Ishikawa (cell line): ENCODE results near the gene DCTN4.

Experiments
- CEBPB ChIP-seq: IDR thresholded peaks from 2 replicates; pipeline ENCODE4 v1.6.1; 2012
- CREB1 ChIP-seq: IDR thresholded peaks from 2 replicates; pipeline ENCODE4 v1.6.1; 2012; ENCODE audit warnings: low read depth
- EGR1 ChIP-seq: IDR thresholded peaks from 2 replicates; pipeline ENCODE4 v1.6.1; 2012
- EP300 ChIP-seq: IDR thresholded peaks from 2 replicates; pipeline ENCODE4 v1.6.1; 2012; ENCODE audit warnings: borderline replicate concordance
- FOXM1 ChIP-seq: IDR thresholded peaks from 2 replicates; pipeline ENCODE4 v1.6.1; 2012; ENCODE audit warnings: low read depth, borderline replicate concordance
- NFIC ChIP-seq: IDR thresholded peaks from 2 replicates; pipeline ENCODE4 v1.6.1; 2012
- RAD21 ChIP-seq: IDR thresholded peaks from 2 replicates; pipeline ENCODE4 v1.6.1; 2012; ENCODE audit warnings: low read depth
- TAF1 ChIP-seq: IDR thresholded peaks from 2 replicates; pipeline ENCODE4 v1.6.1; 2012; ENCODE audit warnings: low read depth, mild to moderate bottlenecking
- TCF12 ChIP-seq: IDR thresholded peaks from 2 replicates; pipeline ENCODE4 v1.6.1; 2012; ENCODE audit warnings: low read depth
- TEAD4 ChIP-seq: IDR thresholded peaks from 2 replicates; pipeline ENCODE4 v1.6.1; 2012
- YY1 ChIP-seq: IDR thresholded peaks from 2 replicates; pipeline ENCODE4 v1.6.1; 2012; ENCODE audit warnings: low read depth
- ZBTB7A ChIP-seq: IDR thresholded peaks from 2 replicates; pipeline ENCODE4 v1.6.1; 2012; ENCODE audit warnings: low read depth
- TF ChIP-seq, protein P1 (sequence below): IDR thresholded peaks from 2 replicates; pipeline ENCODE4 v1.6.1; 2012
- TF ChIP-seq, protein P2 (sequence below): IDR thresholded peaks from 2 replicates; pipeline ENCODE4 v1.6.1; 2012; ENCODE audit warnings: low read depth, mild to moderate bottlenecking
- TF ChIP-seq, protein P3 (sequence below): IDR thresholded peaks from 2 replicates; pipeline ENCODE4 v1.6.1; 2012

Gene DCTN4

GRCh38 chr5:150782850-150783249 is 24.0 kb upstream of the DCTN4 start:
- no peak for TF ChIP-seq TCF12
- TF ChIP-seq FOXM1 = no peak
- TF ChIP-seq, protein P1, sequence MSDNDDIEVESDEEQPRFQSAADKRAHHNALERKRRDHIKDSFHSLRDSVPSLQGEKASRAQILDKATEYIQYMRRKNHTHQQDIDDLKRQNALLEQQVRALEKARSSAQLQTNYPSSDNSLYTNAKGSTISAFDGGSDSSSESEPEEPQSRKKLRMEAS = no peak
- TF ChIP-seq EP300 = no peak

GRCh38 chr5:150781706-150782614 is 23.1 kb upstream of the DCTN4 start:
- no peak for TF ChIP-seq TCF12
- TF ChIP-seq NFIC = no peak
- no peak for TF ChIP-seq YY1
- no peak for TF ChIP-seq FOXM1

DNA sequence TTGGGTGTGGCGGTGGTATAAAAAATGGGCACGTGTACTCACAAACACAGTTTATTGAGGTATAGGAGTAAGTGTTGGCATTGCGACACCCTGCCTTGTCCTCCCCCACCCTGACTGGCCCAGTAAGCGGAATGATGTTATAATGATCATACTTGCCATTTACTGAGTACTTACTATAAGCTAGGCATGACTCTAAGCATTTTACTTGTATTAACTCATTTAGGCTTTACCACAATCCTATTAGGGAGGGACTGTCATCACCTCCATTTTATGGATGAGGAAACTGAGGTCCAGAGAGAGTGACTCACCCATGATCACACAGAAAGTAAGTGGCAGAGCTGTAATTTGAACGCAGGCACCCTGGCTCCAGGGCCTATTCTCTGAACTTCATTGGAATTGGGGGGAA is 22.0 kb upstream of the DCTN4 start:
- TF ChIP-seq CEBPB (0 out of 2 replicates have a peak, but pooled peaks have one; percentile 29), CREB1 (no peak), EP300 (no peak), FOXM1 (no peak)
- TF ChIP-seq, protein P2, sequence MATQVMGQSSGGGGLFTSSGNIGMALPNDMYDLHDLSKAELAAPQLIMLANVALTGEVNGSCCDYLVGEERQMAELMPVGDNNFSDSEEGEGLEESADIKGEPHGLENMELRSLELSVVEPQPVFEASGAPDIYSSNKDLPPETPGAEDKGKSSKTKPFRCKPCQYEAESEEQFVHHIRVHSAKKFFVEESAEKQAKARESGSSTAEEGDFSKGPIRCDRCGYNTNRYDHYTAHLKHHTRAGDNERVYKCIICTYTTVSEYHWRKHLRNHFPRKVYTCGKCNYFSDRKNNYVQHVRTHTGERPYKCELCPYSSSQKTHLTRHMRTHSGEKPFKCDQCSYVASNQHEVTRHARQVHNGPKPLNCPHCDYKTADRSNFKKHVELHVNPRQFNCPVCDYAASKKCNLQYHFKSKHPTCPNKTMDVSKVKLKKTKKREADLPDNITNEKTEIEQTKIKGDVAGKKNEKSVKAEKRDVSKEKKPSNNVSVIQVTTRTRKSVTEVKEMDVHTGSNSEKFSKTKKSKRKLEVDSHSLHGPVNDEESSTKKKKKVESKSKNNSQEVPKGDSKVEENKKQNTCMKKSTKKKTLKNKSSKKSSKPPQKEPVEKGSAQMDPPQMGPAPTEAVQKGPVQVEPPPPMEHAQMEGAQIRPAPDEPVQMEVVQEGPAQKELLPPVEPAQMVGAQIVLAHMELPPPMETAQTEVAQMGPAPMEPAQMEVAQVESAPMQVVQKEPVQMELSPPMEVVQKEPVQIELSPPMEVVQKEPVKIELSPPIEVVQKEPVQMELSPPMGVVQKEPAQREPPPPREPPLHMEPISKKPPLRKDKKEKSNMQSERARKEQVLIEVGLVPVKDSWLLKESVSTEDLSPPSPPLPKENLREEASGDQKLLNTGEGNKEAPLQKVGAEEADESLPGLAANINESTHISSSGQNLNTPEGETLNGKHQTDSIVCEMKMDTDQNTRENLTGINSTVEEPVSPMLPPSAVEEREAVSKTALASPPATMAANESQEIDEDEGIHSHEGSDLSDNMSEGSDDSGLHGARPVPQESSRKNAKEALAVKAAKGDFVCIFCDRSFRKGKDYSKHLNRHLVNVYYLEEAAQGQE = no peak

DNA sequence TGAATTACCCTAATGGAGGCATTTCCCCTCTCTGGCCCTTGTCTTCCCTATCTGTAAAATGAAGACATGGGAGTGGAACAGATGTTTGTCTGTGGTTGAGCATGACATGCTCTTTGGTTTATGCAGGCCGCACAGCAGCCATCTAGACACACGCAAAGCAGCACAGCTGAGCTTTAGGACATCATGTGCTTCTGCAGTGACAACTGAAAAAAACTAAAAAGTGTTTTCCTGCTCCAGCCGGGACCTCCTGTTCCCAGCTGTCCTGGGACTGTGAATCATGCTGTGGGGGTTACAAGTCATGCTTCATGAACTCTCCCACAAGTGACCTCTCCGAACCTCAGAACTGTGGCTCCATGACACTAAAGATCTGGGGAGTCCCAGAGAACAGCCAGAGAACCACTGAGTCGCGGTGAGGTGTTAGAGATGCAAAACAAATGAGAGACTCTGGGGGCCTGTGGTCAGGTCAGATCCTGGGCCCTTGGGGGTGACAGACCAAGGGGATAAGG is 21.4 kb upstream of the DCTN4 start:
- TF ChIP-seq CREB1 (no peak), TCF12 (no peak), EP300 (no peak), FOXM1 (no peak), TEAD4 (no peak), EGR1 (no peak), CEBPB (no peak), ZBTB7A (no peak), TAF1 (no peak), YY1 (no peak), NFIC (no peak), RAD21 (no peak)
- TF ChIP-seq, protein P3, sequence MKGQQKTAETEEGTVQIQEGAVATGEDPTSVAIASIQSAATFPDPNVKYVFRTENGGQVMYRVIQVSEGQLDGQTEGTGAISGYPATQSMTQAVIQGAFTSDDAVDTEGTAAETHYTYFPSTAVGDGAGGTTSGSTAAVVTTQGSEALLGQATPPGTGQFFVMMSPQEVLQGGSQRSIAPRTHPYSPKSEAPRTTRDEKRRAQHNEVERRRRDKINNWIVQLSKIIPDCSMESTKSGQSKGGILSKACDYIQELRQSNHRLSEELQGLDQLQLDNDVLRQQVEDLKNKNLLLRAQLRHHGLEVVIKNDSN = no peak
- TF ChIP-seq, protein P2 = no peak
- TF ChIP-seq, protein P1 = no peak

GRCh38 chr5:150779397-150780186 is 20.8 kb upstream of the DCTN4 start:
- TF ChIP-seq TCF12 (no peak), EGR1 (no peak), FOXM1 (no peak), TAF1 (no peak), RAD21 (no peak), CREB1 (no peak), YY1 (no peak), ZBTB7A (no peak), NFIC (no peak), EP300 (no peak), CEBPB (no peak), TEAD4 (no peak)
- TF ChIP-seq, protein P2 = no peak
- TF ChIP-seq, protein P1 = no peak
- TF ChIP-seq, protein P3 = no peak
